ENCODE data around the gene C6orf47. TPM values are rescaled to one million over a fixed set of nuclear protein-coding genes. Genes with fewer than 3 reads are reported as not detected.

The C6orf47 gene
- polyA plus RNA-seq, 2 donors: 20.6 to 21.1 TPM

- 85 to 90% methylated on average over 12 of the region's 12 CpGs for WGBS, 2 donors
- Histone ChIP-seq H3K9me3 (ENCODE audit: control insufficient read depth in 2 of 2, insufficient read depth in 1 of 2, low read depth in 1 of 2, low read length in 1 of 2) (no peaks in the 10 kb centered on the region), H3K27ac (ENCODE audit: low read depth in 2 of 2, low read length in 1 of 2) (peak overlapping the region in 1 of 2 donors; percentile 29), H3K36me3 (ENCODE audit: control insufficient read depth in 2 of 2, insufficient read depth in 2 of 2, low read length in 1 of 2) (peaks cover 0 to 12% of the 10 kb centered on the region in 2 donors), H3K4me1 (ENCODE audit: control insufficient read depth in 2 of 2, insufficient read depth in 2 of 2, low read length in 1 of 2) (peaks cover 15 to 24% of the 10 kb centered on the region in 2 donors), H3K27me3 (ENCODE audit: control insufficient read depth in 1 of 2, insufficient read depth in 2 of 2, low read length in 2 of 2) (no peaks in the 10 kb centered on the region), H3K4me3 (ENCODE audit: low read depth in 1 of 2, low read length in 2 of 2) (no peak overlapping the region)
Observed at GRCh38 chr6:31662124-31662723, 1.6 kb upstream of the C6orf47 start.

GRCh38 chr6:31661262-31662123 is 915 bp upstream of the C6orf47 start:
- H3K27me3 ChIP-seq (ENCODE audit: control insufficient read depth in 1 of 2, insufficient read depth in 2 of 2, low read length in 2 of 2): no peaks in the 10 kb centered on the region
- H3K4me3 ChIP-seq (ENCODE audit: low read depth in 1 of 2, low read length in 2 of 2): peak overlapping the region in 1 of 2 donors; percentile 88
- WGBS, 2 donors: 70 to 77% methylated on average over 12 of the region's 12 CpGs
- H3K4me1 ChIP-seq (ENCODE audit: control insufficient read depth in 2 of 2, insufficient read depth in 2 of 2, low read length in 1 of 2): peaks cover 15 to 21% of the 10 kb centered on the region in 2 donors
- peaks cover 0 to 13% of the 10 kb centered on the region in 2 donors for H3K36me3 ChIP-seq (ENCODE audit: control insufficient read depth in 2 of 2, insufficient read depth in 2 of 2, low read length in 1 of 2)
- H3K9me3 ChIP-seq (ENCODE audit: control insufficient read depth in 2 of 2, insufficient read depth in 1 of 2, low read depth in 1 of 2, low read length in 1 of 2): no peaks in the 10 kb centered on the region
- peak overlapping the region; percentile 94 to 95 for H3K27ac ChIP-seq (ENCODE audit: low read depth in 2 of 2, low read length in 1 of 2)

GRCh38 chr6:31659649-31660380 is 763 bp downstream of the C6orf47 start:
- 11 to 13% methylated on average over 13 of the region's 13 CpGs for WGBS, 2 donors
- Histone ChIP-seq H3K4me3 (ENCODE audit: low read depth in 1 of 2, low read length in 2 of 2) (peak overlapping the region; percentile 71 to 88), H3K27ac (ENCODE audit: low read depth in 2 of 2, low read length in 1 of 2) (peak overlapping the region; percentile 94 to 95), H3K9me3 (ENCODE audit: control insufficient read depth in 2 of 2, insufficient read depth in 1 of 2, low read depth in 1 of 2, low read length in 1 of 2) (no peaks in the 10 kb centered on the region), H3K36me3 (ENCODE audit: control insufficient read depth in 2 of 2, insufficient read depth in 2 of 2, low read length in 1 of 2) (peaks cover 0 to 13% of the 10 kb centered on the region in 2 donors), H3K27me3 (ENCODE audit: control insufficient read depth in 1 of 2, insufficient read depth in 2 of 2, low read length in 2 of 2) (no peaks in the 10 kb centered on the region), H3K4me1 (ENCODE audit: control insufficient read depth in 2 of 2, insufficient read depth in 2 of 2, low read length in 1 of 2) (peaks cover 15 to 21% of the 10 kb centered on the region in 2 donors)

- Histone ChIP-seq H3K27ac (ENCODE audit: low read depth in 2 of 2, low read length in 1 of 2) (peak overlapping the region; percentile 94 to 95), H3K4me3 (ENCODE audit: low read depth in 1 of 2, low read length in 2 of 2) (peak overlapping the region; percentile 71 to 88), H3K36me3 (ENCODE audit: control insufficient read depth in 2 of 2, insufficient read depth in 2 of 2, low read length in 1 of 2) (peaks cover 0 to 13% of the 10 kb centered on the region in 2 donors), H3K27me3 (ENCODE audit: control insufficient read depth in 1 of 2, insufficient read depth in 2 of 2, low read length in 2 of 2) (no peaks in the 10 kb centered on the region), H3K4me1 (ENCODE audit: control insufficient read depth in 2 of 2, insufficient read depth in 2 of 2, low read length in 1 of 2) (peaks cover 15 to 21% of the 10 kb centered on the region in 2 donors), H3K9me3 (ENCODE audit: control insufficient read depth in 2 of 2, insufficient read depth in 1 of 2, low read depth in 1 of 2, low read length in 1 of 2) (no peaks in the 10 kb centered on the region)
- WGBS, 2 donors: 78 to 79% methylated on average over 13 of the region's 13 CpGs
Observed at GRCh38 chr6:31658983-31659648, 1.5 kb downstream of the C6orf47 start.

GRCh38 chr6:31658158-31658688 is 2.4 kb downstream of the C6orf47 start:
- Histone ChIP-seq H3K4me1 (ENCODE audit: control insufficient read depth in 2 of 2, insufficient read depth in 2 of 2, low read length in 1 of 2) (peaks cover 12 to 19% of the 10 kb centered on the region in 2 donors), H3K36me3 (ENCODE audit: control insufficient read depth in 2 of 2, insufficient read depth in 2 of 2, low read length in 1 of 2) (peaks cover 0 to 13% of the 10 kb centered on the region in 2 donors), H3K27me3 (ENCODE audit: control insufficient read depth in 1 of 2, insufficient read depth in 2 of 2, low read length in 2 of 2) (no peaks in the 10 kb centered on the region), H3K4me3 (ENCODE audit: low read depth in 1 of 2, low read length in 2 of 2) (no peak overlapping the region), H3K27ac (ENCODE audit: low read depth in 2 of 2, low read length in 1 of 2) (no peak overlapping the region), H3K9me3 (ENCODE audit: control insufficient read depth in 2 of 2, insufficient read depth in 1 of 2, low read depth in 1 of 2, low read length in 1 of 2) (no peaks in the 10 kb centered on the region)
- WGBS, 2 donors: 72 to 75% methylated on average over 4 of the region's 4 CpGs

GRCh38 chr6:31657406-31658157 is 3.0 kb downstream of the C6orf47 start:
- Histone ChIP-seq H3K4me1 (ENCODE audit: control insufficient read depth in 2 of 2, insufficient read depth in 2 of 2, low read length in 1 of 2) (peaks cover 12 to 16% of the 10 kb centered on the region in 2 donors), H3K36me3 (ENCODE audit: control insufficient read depth in 2 of 2, insufficient read depth in 2 of 2, low read length in 1 of 2) (peaks cover 0 to 13% of the 10 kb centered on the region in 2 donors), H3K27me3 (ENCODE audit: control insufficient read depth in 1 of 2, insufficient read depth in 2 of 2, low read length in 2 of 2) (no peaks in the 10 kb centered on the region), H3K27ac (ENCODE audit: low read depth in 2 of 2, low read length in 1 of 2) (no peak overlapping the region), H3K4me3 (ENCODE audit: low read depth in 1 of 2, low read length in 2 of 2) (no peak overlapping the region), H3K9me3 (ENCODE audit: control insufficient read depth in 2 of 2, insufficient read depth in 1 of 2, low read depth in 1 of 2, low read length in 1 of 2) (no peaks in the 10 kb centered on the region)
- 69 to 79% methylated on average over 6 of the region's 6 CpGs for WGBS, 2 donors

- no peaks in the 10 kb centered on the region for H3K27me3 ChIP-seq (ENCODE audit: control insufficient read depth in 1 of 2, insufficient read depth in 2 of 2, low read length in 2 of 2)
- no peaks in the 10 kb centered on the region for H3K9me3 ChIP-seq (ENCODE audit: control insufficient read depth in 2 of 2, insufficient read depth in 1 of 2, low read depth in 1 of 2, low read length in 1 of 2)
- H3K4me3 ChIP-seq (ENCODE audit: low read depth in 1 of 2, low read length in 2 of 2): no peak within 1 kb of the TSS
- H3K36me3 ChIP-seq (ENCODE audit: control insufficient read depth in 2 of 2, insufficient read depth in 2 of 2, low read length in 1 of 2): peaks cover 0 to 8% of the 10 kb centered on the region in 2 donors
- WGBS, 2 donors: 67 to 81% methylated on average over 8 of the region's 8 CpGs
- H3K27ac ChIP-seq (ENCODE audit: low read depth in 2 of 2, low read length in 1 of 2): no peak within 1 kb of the TSS
- peaks cover 12 to 18% of the 10 kb centered on the region in 2 donors for H3K4me1 ChIP-seq (ENCODE audit: control insufficient read depth in 2 of 2, insufficient read depth in 2 of 2, low read length in 1 of 2)
Observed at GRCh38 chr6:31655349-31656237, 5.0 kb downstream of the C6orf47 start, which contains the start of gene APOM. APOM (plus strand) TSS chr6:31655894; CDS start chr6:31655967, 73 bp downstream.
